Measurements from ENCODE around the gene ZBTB47.

The ZBTB47 gene

DNA sequence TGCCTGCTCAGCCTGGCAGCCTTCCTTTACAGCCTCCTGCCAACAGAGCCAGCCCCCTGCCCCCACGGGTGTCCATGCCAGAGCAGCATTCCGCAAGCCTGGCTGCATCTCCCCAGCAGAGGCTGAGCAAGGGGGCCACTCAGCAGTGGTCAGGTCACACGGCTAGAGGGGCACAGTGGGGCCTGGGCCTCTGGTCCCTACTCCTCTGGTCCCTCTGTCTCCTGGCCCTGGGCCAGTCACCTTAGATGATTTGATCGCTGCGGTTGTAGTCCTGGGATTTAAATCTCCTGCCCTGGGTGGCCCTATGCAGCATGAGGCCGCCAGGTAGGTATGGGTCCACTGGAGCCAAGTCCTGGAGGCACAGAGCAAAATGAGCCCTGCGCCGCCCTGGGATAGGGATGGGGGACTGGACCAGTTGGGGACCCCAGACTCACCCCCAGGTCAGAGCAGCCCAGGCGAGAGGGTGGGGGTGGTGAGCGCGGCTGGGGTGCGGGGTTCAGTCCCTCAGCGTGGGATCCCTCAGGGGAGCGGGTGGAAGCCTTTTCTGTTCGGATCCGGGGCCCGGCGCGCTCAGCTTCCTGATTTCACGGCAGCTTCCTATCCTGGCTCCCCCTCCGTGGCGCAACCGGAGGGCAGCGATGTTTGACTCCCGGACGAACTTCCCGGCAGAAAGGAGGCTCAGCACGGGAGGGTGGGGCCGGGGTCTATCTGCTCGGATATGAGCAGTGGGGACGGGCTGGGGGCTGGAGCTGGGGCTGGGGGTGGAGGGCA lies at the start of gene ZBTB47:
TSS of gene ZBTB47 (plus strand) at position 138 of the 771 bp plus-strand sequence. CDS start 4,659 bp downstream, outside the sequence.
- no peak for DNase-seq (ENCODE audit: low read depth in 2 of 2)

- no peak for DNase-seq (ENCODE audit: low read depth in 2 of 2)
These were observed 47.8 kb upstream of the ZBTB47 start for GRCh38 chr3:42605546-42606173.

GRCh38 chr3:42608581-42608980 lies 44.9 kb upstream of the ZBTB47 start:
- no peak for DNase-seq (ENCODE audit: low read depth in 2 of 2)

DNA sequence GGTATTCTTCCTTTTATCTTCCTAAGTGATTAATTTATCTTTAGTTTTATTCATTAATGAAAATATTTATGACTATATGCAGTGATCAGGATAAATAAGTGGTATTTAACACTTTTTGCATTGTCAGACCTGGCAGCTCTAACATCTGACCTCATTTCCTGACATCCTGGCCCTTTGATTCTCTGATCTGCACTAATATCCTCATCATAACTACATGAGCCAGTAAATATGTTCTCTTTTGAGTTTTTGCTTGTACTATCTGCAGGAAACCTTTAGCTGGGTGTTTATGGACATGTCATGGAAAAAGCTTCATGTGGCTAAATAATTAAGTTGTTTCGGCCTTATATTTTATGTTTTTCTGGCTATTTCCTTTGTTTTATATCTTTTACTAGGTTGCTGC lies 42.5 kb upstream of the ZBTB47 start:
- no peak for DNase-seq (ENCODE audit: low read depth in 2 of 2)

GRCh38 chr3:42612217-42612616 lies 41.3 kb upstream of the ZBTB47 start:
- DNase-seq (ENCODE audit: low read depth in 2 of 2), result no peak

- DNase-seq (ENCODE audit: low read depth in 2 of 2), result no peak
These were observed 40.6 kb upstream of the ZBTB47 start for GRCh38 chr3:42612928-42613327.

DNA sequence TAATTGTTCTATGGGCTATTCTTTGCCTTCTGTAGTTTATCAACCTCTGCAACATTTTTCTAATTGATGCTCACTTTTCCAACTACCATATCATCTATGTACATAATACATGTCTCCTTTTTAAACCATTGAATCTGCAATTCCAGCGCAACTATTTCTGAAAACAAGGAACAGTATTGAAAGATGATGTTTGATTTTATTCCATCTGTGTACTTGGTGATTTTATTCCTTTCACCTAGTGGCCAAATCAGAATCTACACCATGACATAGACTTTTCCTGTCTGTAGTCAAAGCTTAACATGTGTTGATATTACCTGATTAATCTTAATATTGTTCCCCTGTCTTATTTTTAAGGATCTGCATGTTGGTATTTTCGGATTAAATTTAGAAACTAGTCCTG lies 40.0 kb upstream of the ZBTB47 start:
- no peak for DNase-seq (ENCODE audit: low read depth in 2 of 2)

DNA sequence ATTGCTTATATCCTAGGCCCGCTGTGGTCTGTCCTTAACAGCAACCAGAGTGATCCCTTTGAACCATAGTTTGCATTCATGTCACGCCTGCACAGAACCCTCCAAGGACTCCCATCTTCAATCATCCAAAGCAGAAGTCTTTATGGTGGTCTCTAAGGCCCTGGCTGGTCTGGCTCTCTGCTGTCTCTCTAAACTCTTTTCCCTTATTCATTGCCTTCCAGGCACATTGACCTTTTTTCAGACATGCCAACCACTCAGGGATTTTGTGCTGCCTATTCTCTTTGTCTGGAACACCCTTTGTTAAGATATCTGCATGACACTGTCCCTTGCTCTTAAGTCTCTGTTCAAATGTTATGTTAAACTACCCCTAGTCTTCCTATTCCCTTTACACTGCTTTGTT lies 21.9 kb upstream of the ZBTB47 start:
- no peak for DNase-seq (ENCODE audit: low read depth in 2 of 2)

DNA sequence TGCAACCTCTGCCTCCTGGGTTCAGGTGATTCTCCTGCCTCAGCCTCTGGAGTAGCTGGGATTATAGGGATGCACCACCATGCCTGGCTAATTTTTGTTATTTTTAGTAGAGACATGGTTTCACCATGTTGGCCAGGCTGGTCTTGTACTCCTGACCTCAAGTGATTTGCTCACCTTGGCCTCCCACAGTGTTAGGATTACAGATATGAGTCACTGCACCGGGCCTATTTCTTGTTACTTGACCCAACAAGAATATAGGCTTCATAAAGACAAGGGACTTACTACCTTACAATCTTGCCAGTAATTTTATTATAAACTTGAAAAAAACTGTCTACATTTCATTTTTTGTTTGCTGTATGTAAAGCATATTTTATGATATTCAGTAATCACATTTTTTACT lies 21.4 kb upstream of the ZBTB47 start:
- no peak for DNase-seq (ENCODE audit: low read depth in 2 of 2)

DNA sequence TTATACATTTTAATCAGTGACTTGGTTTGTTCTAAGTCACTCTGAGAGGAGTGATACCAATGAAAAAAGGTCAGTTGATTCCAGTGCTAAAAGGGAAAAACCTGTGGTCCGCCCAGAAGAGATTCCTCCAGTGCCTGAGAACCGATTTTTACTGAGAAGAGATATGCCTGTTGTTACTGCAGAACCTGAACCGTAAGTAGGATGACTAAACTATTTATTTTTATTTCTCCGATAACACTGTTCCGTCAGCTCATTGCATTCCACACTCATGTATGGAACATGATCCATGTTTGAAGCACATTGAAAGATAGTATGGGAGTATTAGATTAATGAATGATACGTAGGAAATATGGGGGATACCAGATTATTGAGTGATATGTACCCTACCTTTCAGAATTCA lies 20.0 kb upstream of the ZBTB47 start:
- DNase-seq (ENCODE audit: low read depth in 2 of 2), result no peak

DNA sequence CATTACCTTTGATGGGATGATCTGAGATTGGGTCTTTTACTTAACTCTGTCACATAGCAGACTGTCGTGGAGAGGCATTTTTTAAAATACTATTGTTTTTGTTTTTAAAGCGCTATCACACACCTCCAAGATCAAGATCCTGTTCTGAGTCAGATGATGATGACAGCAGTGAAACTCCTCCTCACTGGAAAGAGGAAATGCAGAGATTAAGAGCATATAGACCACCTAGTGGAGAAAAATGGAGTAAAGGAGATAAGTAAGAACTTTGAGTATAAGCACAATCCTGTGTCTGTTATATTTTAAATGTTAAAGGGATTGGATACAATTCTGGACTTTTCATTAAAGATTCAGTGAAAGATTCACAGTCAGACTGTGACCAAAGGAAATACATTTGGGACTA lies 18.4 kb upstream of the ZBTB47 start:
- DNase-seq (ENCODE audit: low read depth in 2 of 2), result no peak

- no peak for DNase-seq (ENCODE audit: low read depth in 2 of 2)
These were observed 16.5 kb upstream of the ZBTB47 start for GRCh38 chr3:42637001-42637400.

- DNase-seq (ENCODE audit: low read depth in 2 of 2), result no peak
These were observed 15.1 kb upstream of the ZBTB47 start for GRCh38 chr3:42638339-42638842.

DNA sequence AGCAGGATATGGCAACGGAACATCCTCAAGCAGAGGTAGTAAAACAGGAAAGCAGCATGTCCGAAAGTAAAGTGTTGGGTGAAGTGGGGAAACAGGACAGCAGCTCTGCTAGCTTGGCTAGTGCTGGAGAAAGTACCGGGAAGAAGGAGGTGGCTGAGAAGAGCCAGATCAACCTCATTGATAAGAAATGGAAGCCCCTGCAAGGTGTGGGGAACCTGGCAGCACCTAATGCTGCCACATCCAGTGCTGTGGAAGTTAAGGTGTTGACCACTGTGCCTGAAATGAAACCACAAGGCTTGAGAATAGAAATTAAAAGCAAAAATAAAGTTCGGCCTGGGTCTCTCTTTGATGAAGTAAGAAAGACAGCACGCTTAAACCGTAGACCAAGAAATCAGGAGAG lies 14.3 kb upstream of the ZBTB47 start:
- no peak for DNase-seq (ENCODE audit: low read depth in 2 of 2)

- DNase-seq (ENCODE audit: low read depth in 2 of 2), result no peak
These were observed 13.4 kb upstream of the ZBTB47 start for GRCh38 chr3:42640129-42640528.

DNA sequence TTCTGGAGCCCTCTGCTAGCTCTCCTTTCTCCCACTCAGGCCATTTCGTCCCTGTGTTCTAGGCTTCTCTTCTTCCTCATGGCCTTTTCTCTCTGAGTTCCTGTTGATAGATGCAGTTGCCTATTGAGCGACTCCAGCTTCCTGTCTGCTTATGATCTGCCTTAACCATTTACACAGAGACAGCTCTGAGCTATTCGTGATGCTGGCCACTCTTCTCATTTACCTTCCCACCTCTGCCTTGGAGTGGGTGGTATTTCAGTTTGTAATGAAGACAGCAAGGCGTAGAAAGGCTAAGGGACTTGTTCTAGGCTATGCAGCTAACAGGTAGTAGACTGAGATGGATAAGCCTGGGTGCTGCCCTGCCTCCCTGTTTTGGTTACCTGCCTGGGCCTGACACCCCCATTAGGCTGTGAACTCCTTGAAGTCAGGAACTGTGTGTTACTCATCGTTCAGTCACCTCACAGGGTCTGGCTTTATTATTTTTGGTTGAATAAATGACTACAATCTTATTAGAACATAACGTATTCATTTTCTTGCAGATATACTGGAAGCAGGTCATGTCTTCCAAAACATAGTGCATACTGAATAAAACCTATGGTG lies 12.6 kb upstream of the ZBTB47 start:
- DNase-seq (ENCODE audit: low read depth in 2 of 2), result no peak

DNA sequence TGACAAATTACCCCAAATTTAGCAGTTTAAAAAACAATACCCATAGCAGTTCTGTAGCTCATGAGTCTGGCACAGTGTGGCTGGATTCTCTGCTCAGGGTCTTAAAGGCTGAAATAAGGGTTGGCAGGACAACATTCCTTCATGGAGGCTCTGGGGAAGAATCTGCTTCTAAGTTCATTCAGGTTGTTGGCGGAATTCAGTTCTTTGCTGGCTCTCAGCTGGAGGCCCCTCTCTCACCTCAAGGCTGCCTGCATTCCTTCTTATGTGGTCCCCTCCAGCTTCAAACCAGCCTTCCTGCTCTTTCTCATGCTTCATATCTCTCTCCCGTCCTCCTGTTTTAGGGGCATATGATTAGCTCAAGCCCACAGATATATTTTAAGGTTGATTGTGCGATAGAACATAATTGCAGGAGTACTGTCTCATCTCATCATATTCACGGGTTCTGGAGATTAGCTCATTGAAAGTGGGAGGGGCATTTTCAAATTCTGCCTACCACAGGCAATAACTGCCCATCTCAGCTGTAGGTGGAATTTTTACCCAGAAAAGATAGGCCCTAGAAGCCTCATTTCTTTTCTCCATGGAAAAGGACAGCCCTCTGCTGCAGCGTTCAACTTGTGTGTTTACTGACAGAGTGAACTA lies 5.6 kb upstream of the ZBTB47 start:
- DNase-seq (ENCODE audit: low read depth in 2 of 2), result no peak

GRCh38 chr3:42649006-42649405 lies 4.5 kb upstream of the ZBTB47 start:
- no peak for DNase-seq (ENCODE audit: low read depth in 2 of 2)

GRCh38 chr3:42649783-42650182 lies 3.7 kb upstream of the ZBTB47 start:
- no peak for DNase-seq (ENCODE audit: low read depth in 2 of 2)

DNA sequence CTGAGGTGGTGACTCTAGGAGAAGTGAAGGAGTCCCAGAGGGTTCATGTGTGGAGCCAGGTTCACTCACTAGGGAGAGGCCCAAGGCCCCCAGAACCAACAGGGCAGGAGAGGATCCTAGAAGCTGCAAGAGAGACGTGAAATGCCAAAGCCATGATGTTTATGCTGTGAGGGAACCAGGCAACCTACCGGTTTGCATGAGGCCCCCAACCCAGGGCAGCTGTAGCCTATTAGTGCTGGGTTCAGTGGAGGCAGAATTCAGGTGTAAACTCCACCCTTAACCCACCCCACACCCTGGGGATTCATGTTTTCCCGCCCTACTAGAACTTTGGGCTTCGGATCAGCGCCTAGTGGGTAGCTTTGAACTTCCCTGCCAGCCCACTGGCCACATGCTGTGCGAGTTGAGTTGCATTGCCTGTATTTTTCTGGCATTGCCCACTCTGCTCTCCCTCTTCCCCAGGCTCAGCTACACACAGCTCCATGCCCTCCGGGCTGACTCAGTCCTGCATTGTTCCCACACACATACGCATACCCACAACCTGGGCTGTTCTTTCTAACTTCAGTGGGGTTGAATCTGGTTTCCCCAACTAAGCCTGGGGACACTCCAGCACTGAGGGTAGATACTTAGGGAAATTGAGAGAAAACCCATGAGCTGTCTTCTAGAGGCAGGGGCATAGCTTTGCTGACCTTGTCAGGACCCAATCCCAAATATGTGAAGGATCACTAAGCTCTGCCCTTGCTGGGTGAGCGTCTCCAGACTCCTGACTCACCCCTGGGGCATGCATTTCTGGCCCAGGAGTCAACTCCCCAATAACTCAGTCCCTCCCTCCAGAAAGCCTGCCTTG lies 2.0 kb upstream of the ZBTB47 start:
- DNase-seq (ENCODE audit: low read depth in 2 of 2), result no peak

DNA sequence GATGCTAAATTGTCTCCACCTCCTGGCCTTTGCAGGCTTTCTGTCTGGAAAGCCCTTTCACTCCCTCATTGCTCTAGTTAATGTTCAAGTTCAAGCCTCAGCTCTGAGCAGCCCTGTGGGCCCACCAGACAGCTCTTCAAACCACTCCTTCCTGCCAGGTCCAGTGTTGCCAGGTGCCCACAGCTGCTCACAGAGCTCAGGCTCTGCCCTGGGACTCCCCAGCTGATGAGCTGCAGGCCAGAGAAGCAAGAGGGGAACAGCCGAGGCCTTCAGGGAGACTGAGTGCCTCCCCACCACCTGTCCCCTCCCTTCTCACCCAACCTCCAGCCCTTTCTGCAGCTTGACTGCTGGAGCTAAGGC lies 1.3 kb upstream of the ZBTB47 start:
- DNase-seq (ENCODE audit: low read depth in 2 of 2), result no peak
